Endothelial cell (in vitro differentiated cells): ENCODE results near the gene TCAF1. TPM values are rescaled to one million over a fixed set of nuclear protein-coding genes. Genes with fewer than 3 reads are reported as not detected.
A peak's percentile ranks its signal among the peaks of the same experiment; 100 is the strongest.

Experiments
- DNase-seq: peaks from one replicate; pipeline ENCODE4 v3.0.0; 2021; ENCODE audit warnings: low spot score
- H3K27ac Mint-ChIP-seq: one replicate; pipeline ENCODE4 v1.8.0; 2021; ENCODE audit warnings: mixed read lengths, inconsistent platforms; ENCODE audit not compliant: unreplicated experiment
- H3K27me3 Mint-ChIP-seq: one replicate; pipeline ENCODE4 v1.8.0; 2021; ENCODE audit warnings: mild to moderate bottlenecking, moderate library complexity, mixed read lengths, inconsistent platforms; ENCODE audit not compliant: unreplicated experiment
- H3K36me3 Mint-ChIP-seq: one replicate; pipeline ENCODE4 v1.8.0; 2021; ENCODE audit warnings: mild to moderate bottlenecking, low read depth, mixed read lengths, inconsistent platforms; ENCODE audit not compliant: unreplicated experiment
- H3K4me1 Mint-ChIP-seq: one replicate; pipeline ENCODE4 v1.8.0; 2021; ENCODE audit warnings: mild to moderate bottlenecking, mixed read lengths, inconsistent platforms; ENCODE audit not compliant: unreplicated experiment
- H3K4me3 Mint-ChIP-seq: one replicate; pipeline ENCODE4 v1.8.0; 2021; ENCODE audit warnings: mild to moderate bottlenecking, mixed read lengths, inconsistent platforms; ENCODE audit not compliant: unreplicated experiment
- H3K9me3 Mint-ChIP-seq: one replicate; pipeline ENCODE4 v1.8.0; 2021; ENCODE audit warnings: mixed read lengths, inconsistent platforms; ENCODE audit not compliant: unreplicated experiment
- CTCF ChIP-seq: fragments of 200-600 bp; sonication (generic); IDR thresholded peaks from one replicate; pipeline ENCODE4 v1.5.0; 2021; ENCODE audit warnings: antibody characterized with exemption; ENCODE audit not compliant: unreplicated experiment
- total RNA-seq: library from RNA; stranded (reverse); fragmentation: NEBNext Ultra II Directional; extraction: Animal tissue kit (Norgen Biotek cat#: 25700); gene quantifications from one replicate; pipeline ENCODE4 v1.2.1, GENCODE V29; 2021; ENCODE audit not compliant: unreplicated experiment

TCAF1 gene
- total RNA-seq, 1 donor from 2014 or later: 79.7 TPM

- TF ChIP-seq CTCF: peak; percentile 54
- DNase-seq: no peak
- H3K27me3 Mint-ChIP-seq: no peaks in the 10 kb centered on the region
- H3K4me1 Mint-ChIP-seq: peaks cover 4% of the 10 kb centered on the region
- H3K4me3 Mint-ChIP-seq: no peak overlapping the region
- H3K36me3 Mint-ChIP-seq: peaks cover 14% of the 10 kb centered on the region
- H3K9me3 Mint-ChIP-seq: no peaks in the 10 kb centered on the region
- H3K27ac Mint-ChIP-seq: no peak overlapping the region
Measured at GRCh38 chr7:143892527-143893300, 9.3 kb downstream of the TCAF1 start.

- DNase-seq: no peak
- Mint-ChIP-seq H3K9me3 (no peaks in the 10 kb centered on the region), H3K4me3 (no peak overlapping the region), H3K27me3 (no peaks in the 10 kb centered on the region), H3K36me3 (peaks cover 14% of the 10 kb centered on the region), H3K27ac (no peak overlapping the region), H3K4me1 (peaks cover 7% of the 10 kb centered on the region)
- no peak for TF ChIP-seq CTCF
Measured at GRCh38 chr7:143891457-143891856, 10.5 kb downstream of the TCAF1 start.

- Mint-ChIP-seq H3K27ac (no peak overlapping the region), H3K9me3 (no peaks in the 10 kb centered on the region), H3K27me3 (no peaks in the 10 kb centered on the region), H3K36me3 (peaks cover 14% of the 10 kb centered on the region), H3K4me1 (peaks cover 10% of the 10 kb centered on the region), H3K4me3 (peak overlapping the region; percentile 54)
- DNase-seq: no peak
- TF ChIP-seq CTCF: no peak
Measured at GRCh38 chr7:143890558-143890957, 11.4 kb downstream of the TCAF1 start.

- H3K4me1 Mint-ChIP-seq: peaks cover 13% of the 10 kb centered on the region
- no peaks in the 10 kb centered on the region for H3K9me3 Mint-ChIP-seq
- TF ChIP-seq CTCF: no peak
- no peak for DNase-seq
- peaks cover 14% of the 10 kb centered on the region for H3K36me3 Mint-ChIP-seq
- no peak overlapping the region for H3K27ac Mint-ChIP-seq
- no peak overlapping the region for H3K4me3 Mint-ChIP-seq
- H3K27me3 Mint-ChIP-seq: no peaks in the 10 kb centered on the region
Measured at GRCh38 chr7:143889068-143889467, 12.9 kb downstream of the TCAF1 start.

- Mint-ChIP-seq H3K27ac (no peak overlapping the region), H3K36me3 (peaks cover 14% of the 10 kb centered on the region), H3K27me3 (peaks cover 2% of the 10 kb centered on the region), H3K4me3 (peak overlapping the region; percentile 7), H3K9me3 (no peaks in the 10 kb centered on the region), H3K4me1 (peaks cover 20% of the 10 kb centered on the region)
- TF ChIP-seq CTCF: no peak
- no peak for DNase-seq
Measured at GRCh38 chr7:143886826-143887477, 15.0 kb downstream of the TCAF1 start.
